ENCODE measurements around the gene EXOC6.

Gene EXOC6

GRCh38 chr10:92993699-92994272 lies 145.5 kb downstream of the EXOC6 start:
- Histone ChIP-seq H3K27me3 (ENCODE audit: insufficient read depth, poor library complexity, severe bottlenecking) (no peaks in the 10 kb centered on the region), H3K4me3 (replicated peaks; ENCODE audit: insufficient read depth, low read length) (no peak overlapping the region), H3K27ac (replicated peaks) (no peak overlapping the region)
- TF ChIP-seq, protein P1, sequence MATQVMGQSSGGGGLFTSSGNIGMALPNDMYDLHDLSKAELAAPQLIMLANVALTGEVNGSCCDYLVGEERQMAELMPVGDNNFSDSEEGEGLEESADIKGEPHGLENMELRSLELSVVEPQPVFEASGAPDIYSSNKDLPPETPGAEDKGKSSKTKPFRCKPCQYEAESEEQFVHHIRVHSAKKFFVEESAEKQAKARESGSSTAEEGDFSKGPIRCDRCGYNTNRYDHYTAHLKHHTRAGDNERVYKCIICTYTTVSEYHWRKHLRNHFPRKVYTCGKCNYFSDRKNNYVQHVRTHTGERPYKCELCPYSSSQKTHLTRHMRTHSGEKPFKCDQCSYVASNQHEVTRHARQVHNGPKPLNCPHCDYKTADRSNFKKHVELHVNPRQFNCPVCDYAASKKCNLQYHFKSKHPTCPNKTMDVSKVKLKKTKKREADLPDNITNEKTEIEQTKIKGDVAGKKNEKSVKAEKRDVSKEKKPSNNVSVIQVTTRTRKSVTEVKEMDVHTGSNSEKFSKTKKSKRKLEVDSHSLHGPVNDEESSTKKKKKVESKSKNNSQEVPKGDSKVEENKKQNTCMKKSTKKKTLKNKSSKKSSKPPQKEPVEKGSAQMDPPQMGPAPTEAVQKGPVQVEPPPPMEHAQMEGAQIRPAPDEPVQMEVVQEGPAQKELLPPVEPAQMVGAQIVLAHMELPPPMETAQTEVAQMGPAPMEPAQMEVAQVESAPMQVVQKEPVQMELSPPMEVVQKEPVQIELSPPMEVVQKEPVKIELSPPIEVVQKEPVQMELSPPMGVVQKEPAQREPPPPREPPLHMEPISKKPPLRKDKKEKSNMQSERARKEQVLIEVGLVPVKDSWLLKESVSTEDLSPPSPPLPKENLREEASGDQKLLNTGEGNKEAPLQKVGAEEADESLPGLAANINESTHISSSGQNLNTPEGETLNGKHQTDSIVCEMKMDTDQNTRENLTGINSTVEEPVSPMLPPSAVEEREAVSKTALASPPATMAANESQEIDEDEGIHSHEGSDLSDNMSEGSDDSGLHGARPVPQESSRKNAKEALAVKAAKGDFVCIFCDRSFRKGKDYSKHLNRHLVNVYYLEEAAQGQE (IDR thresholded peaks at IDR 0.05; ENCODE audit: insufficient replicate concordance, low read depth) = no peak
- no peak for TF ChIP-seq CTCF (IDR thresholded peaks at IDR 0.05; ENCODE audit: insufficient read depth, low read length)
- TF ChIP-seq POLR2AphosphoS5 (IDR thresholded peaks at IDR 0.05; ENCODE audit: low read depth) = no peak
- TF ChIP-seq SPI1 (IDR thresholded peaks at IDR 0.05; ENCODE audit: borderline replicate concordance, low read depth) = no peak
- TF ChIP-seq GABPA (IDR thresholded peaks at IDR 0.05; ENCODE audit: low read depth) = no peak
- no peak for DNase-seq (ENCODE audit: low read depth in 1 of 2, low spot score in 1 of 2)

GRCh38 chr10:92995509-92995908 lies 147.2 kb downstream of the EXOC6 start:
- Histone ChIP-seq H3K4me3 (replicated peaks; ENCODE audit: insufficient read depth, low read length) (no peak overlapping the region), H3K27me3 (ENCODE audit: insufficient read depth, poor library complexity, severe bottlenecking) (no peaks in the 10 kb centered on the region), H3K27ac (replicated peaks) (no peak overlapping the region)
- no peak for TF ChIP-seq POLR2AphosphoS5 (IDR thresholded peaks at IDR 0.05; ENCODE audit: low read depth)
- DNase-seq (ENCODE audit: low read depth in 1 of 2, low spot score in 1 of 2) = no peak

- Histone ChIP-seq H3K27me3 (ENCODE audit: insufficient read depth, poor library complexity, severe bottlenecking) (no peaks in the 10 kb centered on the region), H3K4me3 (replicated peaks; ENCODE audit: insufficient read depth, low read length) (no peak overlapping the region), H3K27ac (replicated peaks) (no peak overlapping the region)
- TF ChIP-seq CTCF (IDR thresholded peaks at IDR 0.05; ENCODE audit: insufficient read depth, low read length) (no peak), POLR2AphosphoS5 (IDR thresholded peaks at IDR 0.05; ENCODE audit: low read depth) (no peak), GABPA (IDR thresholded peaks at IDR 0.05; ENCODE audit: low read depth) (no peak), SPI1 (IDR thresholded peaks at IDR 0.05; ENCODE audit: borderline replicate concordance, low read depth) (no peak)
- TF ChIP-seq, protein P1 (IDR thresholded peaks at IDR 0.05; ENCODE audit: insufficient replicate concordance, low read depth) = no peak
- no peak for DNase-seq (ENCODE audit: low read depth in 1 of 2, low spot score in 1 of 2)
Observed at GRCh38 chr10:92997620-92998019, 149.3 kb downstream of the EXOC6 start.

GRCh38 chr10:92999191-92999590 lies 150.9 kb downstream of the EXOC6 start:
- Histone ChIP-seq H3K27me3 (ENCODE audit: insufficient read depth, poor library complexity, severe bottlenecking) (no peaks in the 10 kb centered on the region), H3K27ac (replicated peaks) (no peak overlapping the region), H3K4me3 (replicated peaks; ENCODE audit: insufficient read depth, low read length) (no peak overlapping the region)
- no peak for TF ChIP-seq GABPA (IDR thresholded peaks at IDR 0.05; ENCODE audit: low read depth)
- TF ChIP-seq, protein P1 (IDR thresholded peaks at IDR 0.05; ENCODE audit: insufficient replicate concordance, low read depth) = no peak
- TF ChIP-seq CTCF (IDR thresholded peaks at IDR 0.05; ENCODE audit: insufficient read depth, low read length) = no peak
- TF ChIP-seq POLR2AphosphoS5 (IDR thresholded peaks at IDR 0.05; ENCODE audit: low read depth) = no peak
- TF ChIP-seq SPI1 (IDR thresholded peaks at IDR 0.05; ENCODE audit: borderline replicate concordance, low read depth) = no peak
- no peak for DNase-seq (ENCODE audit: low read depth in 1 of 2, low spot score in 1 of 2)

All from HL-60 (cell line).